ENCODE data around the gene COL9A1.

DNA sequence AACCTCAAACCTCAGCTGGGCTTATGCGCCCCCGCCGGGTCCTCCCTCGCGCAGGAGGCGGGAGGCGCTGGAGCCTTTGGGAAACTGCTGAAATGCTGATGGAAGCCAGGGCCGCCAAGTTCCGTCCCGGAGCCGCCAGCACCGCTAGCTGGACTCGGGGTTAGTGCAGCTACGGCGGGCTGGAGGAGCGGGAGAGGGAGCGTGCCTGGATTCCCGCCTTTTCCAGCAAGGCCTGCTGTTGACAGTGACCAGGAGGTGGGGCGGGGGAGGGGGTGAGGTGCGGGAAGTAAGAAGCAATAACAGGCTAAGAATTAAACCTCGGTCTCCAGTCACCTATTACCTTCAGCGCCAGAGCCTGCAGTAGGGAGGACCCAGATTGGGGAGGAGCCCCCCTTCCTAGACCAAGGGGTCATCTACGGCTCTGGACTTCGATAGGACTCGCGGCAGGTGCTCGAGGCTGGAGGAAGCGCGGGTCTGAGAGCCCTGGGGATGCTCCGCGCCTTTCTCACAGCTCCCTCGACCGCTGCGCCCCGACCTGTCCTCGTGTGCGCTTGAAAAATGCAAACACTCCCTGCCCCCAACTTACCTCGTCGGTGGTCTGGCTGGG is 20.5 kb downstream of the COL9A1 start:
- TF ChIP-seq, protein P1, sequence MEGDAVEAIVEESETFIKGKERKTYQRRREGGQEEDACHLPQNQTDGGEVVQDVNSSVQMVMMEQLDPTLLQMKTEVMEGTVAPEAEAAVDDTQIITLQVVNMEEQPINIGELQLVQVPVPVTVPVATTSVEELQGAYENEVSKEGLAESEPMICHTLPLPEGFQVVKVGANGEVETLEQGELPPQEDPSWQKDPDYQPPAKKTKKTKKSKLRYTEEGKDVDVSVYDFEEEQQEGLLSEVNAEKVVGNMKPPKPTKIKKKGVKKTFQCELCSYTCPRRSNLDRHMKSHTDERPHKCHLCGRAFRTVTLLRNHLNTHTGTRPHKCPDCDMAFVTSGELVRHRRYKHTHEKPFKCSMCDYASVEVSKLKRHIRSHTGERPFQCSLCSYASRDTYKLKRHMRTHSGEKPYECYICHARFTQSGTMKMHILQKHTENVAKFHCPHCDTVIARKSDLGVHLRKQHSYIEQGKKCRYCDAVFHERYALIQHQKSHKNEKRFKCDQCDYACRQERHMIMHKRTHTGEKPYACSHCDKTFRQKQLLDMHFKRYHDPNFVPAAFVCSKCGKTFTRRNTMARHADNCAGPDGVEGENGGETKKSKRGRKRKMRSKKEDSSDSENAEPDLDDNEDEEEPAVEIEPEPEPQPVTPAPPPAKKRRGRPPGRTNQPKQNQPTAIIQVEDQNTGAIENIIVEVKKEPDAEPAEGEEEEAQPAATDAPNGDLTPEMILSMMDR (IDR thresholded peaks at IDR 0.05): no peak
- TF ChIP-seq ZFX (IDR thresholded peaks at IDR 0.05; ENCODE audit: borderline replicate concordance): no peak
